Activated T-helper 2 cell treated with anti-CD3 and anti-CD28 coated beads, Interferon-gamma antibody, Interleukin-2, Interleukin-4, amounts not matched to agents 10 μg/mL and 5 μg/mL and 100 μg/mL, durations not matched to agents 14 hours and 24 hours and 36 hours (primary cell): ENCODE results near the gene NUBP2. TPM values are rescaled to one million over a fixed set of nuclear protein-coding genes. Genes with fewer than 3 reads are reported as not detected.
A peak's percentile ranks its signal among the peaks of the same experiment; 100 is the strongest.

Experiments used
- DNase-seq: peaks from one replicate; pipeline ENCODE4 v3.0.0; 2021; ENCODE audit warnings: low spot score
- H3K27ac Mint-ChIP-seq: one replicate; pipeline ENCODE4 v1.8.0; 2021; ENCODE audit warnings: mixed read lengths
- H3K27me3 Mint-ChIP-seq: one replicate; pipeline ENCODE4 v1.8.0; 2021; ENCODE audit warnings: low read depth, mixed read lengths
- H3K36me3 Mint-ChIP-seq: one replicate; pipeline ENCODE4 v1.8.0; 2021; ENCODE audit warnings: low read depth, mixed read lengths
- H3K4me1 Mint-ChIP-seq: one replicate; pipeline ENCODE4 v1.8.0; 2021; ENCODE audit warnings: low read depth, mixed read lengths
- H3K4me3 Mint-ChIP-seq: one replicate; pipeline ENCODE4 v1.8.0; 2021; ENCODE audit warnings: low read depth, mild to moderate bottlenecking, moderate library complexity, mixed read lengths
- H3K9me3 Mint-ChIP-seq: one replicate; pipeline ENCODE4 v1.8.0; 2021; ENCODE audit warnings: mixed read lengths
- intact Hi-C: fragments of 100-400 bp; cut with micrococcal nuclease; formaldehyde crosslinking; loops from one replicate; pipeline ENCODE4 v1.15.1; 2023
- total RNA-seq: library from RNA; stranded (reverse); gene quantifications from 2 replicates; pipeline ENCODE4 v1.2.3, GENCODE V29; 2022

The NUBP2 gene
- total RNA-seq, 1 donor from 2014 or later = 64.5 TPM

DNA sequence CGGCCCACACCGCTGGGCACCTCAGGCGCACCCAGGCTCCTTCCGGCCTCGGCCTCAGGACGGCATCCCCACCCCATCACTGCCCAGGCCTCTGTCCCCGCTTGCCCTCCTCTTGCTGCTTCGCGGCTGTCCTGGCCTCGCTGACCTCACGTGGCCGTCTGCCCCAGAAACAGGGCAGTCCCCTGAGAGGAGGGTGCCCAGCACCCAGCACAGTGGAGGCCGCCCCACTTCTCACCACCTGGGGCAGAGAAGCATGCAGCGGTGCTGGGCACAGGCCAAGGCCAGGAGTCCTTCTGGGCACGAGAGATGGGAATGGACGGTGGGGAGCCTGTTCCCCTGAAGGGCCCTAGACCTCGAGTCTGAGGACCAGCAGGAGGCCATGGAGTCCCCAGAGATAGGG lies 35.0 kb downstream of the NUBP2 start:
- DNase-seq = no peak
- H3K9me3 Mint-ChIP-seq = no peaks in the 10 kb centered on the region
- H3K4me1 Mint-ChIP-seq = peaks cover 2% of the 10 kb centered on the region
- no peak overlapping the region for H3K27ac Mint-ChIP-seq
- H3K36me3 Mint-ChIP-seq = peaks cover 18% of the 10 kb centered on the region
- H3K4me3 Mint-ChIP-seq = no peak overlapping the region
- H3K27me3 Mint-ChIP-seq = no peaks in the 10 kb centered on the region
- intact Hi-C loops = no loop called here

DNA sequence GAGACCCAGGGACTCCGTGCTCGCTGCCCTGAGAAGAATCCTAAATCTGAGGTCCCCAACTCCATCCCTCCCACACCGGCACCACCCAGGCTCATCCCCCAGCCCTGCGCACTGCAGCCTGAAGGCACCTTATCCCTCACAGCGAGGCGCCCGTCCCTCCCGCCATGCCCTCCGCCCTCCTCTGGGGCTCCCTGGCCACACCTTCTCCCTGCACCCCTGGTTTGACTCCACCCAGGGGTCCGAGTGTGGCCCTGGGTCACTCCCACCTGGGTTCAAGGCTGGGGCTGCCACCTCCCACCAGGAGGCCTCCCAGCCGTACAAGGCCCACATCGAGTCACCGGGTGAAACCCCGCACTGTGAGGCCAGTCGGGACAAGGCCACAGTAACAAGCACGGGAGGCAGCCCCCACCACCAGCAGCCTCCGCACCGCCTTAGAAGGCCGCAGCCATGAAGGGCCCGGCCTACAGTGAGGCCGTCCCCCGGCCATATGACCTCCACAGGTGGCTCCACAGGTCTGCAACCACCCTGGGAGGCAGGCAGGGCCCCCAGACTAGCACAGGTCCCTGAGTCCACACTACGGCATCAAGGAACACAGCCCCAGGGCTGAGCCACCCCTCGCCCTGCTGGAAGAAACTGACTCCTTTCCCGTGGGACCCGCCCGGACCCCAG lies 35.6 kb downstream of the NUBP2 start:
- Mint-ChIP-seq H3K36me3 (peaks cover 15% of the 10 kb centered on the region), H3K27me3 (no peaks in the 10 kb centered on the region), H3K27ac (no peak overlapping the region), H3K4me1 (peaks cover under 1% of the 10 kb centered on the region), H3K4me3 (no peak overlapping the region), H3K9me3 (no peaks in the 10 kb centered on the region)
- intact Hi-C loops = no loop called here
- no peak for DNase-seq

DNA sequence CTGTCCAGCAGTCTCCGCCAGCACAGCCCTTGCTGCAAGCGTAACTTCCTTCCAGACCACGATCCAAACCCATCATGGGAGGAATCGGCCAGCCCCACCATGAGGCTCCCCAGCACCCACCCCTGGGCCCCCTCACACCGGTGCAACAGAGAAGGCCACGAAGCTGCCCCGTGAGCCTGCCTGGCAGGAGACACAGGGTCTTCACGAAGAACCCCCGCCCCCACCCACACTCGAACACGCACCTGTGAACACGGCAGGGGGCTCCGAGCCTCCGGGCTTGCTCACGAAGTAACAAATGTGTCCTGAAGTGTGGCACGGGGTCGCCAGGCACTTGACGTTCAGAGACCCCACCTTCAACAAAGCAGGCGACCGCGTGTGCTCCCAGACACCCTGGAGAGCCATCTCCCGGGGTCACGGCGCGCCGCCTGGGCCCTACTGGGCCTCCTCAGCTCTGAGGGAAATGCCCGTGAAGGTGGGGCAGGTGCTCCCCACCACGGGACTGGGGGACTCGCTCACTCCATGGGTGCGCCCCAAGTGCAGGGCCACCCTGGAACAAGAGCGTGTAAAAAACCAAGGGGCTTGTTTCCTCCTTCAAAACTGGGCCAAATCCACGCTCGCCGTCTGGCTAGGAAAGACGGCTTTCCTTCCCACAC lies 36.2 kb downstream of the NUBP2 start:
- DNase-seq = no peak
- no peak overlapping the region for H3K4me3 Mint-ChIP-seq
- H3K27ac Mint-ChIP-seq = no peak overlapping the region
- peaks cover 3% of the 10 kb centered on the region for H3K4me1 Mint-ChIP-seq
- H3K27me3 Mint-ChIP-seq = no peaks in the 10 kb centered on the region
- intact Hi-C loops = no loop called here
- no peaks in the 10 kb centered on the region for H3K9me3 Mint-ChIP-seq
- H3K36me3 Mint-ChIP-seq = peaks cover 10% of the 10 kb centered on the region

DNA sequence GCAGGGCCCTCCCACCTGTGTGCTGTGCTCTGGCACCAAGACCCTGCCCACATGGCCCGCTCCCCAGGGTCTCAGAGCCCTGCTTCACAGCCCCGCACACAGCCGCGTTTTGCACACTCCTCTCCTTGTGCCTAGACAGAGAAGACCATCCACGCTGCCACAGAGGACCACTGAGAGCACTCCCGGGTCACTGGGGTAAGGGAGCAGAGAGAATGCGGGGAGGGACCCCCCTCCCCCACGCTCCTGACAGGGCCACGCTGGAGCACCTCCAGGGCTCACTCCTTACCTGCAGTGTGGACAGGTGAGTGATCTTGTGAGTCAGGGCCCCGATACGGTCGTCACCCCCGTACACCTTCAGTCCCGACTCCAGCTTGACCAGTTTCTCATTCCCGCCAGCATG lies 36.9 kb downstream of the NUBP2 start:
- H3K27me3 Mint-ChIP-seq = no peaks in the 10 kb centered on the region
- H3K4me3 Mint-ChIP-seq = no peak overlapping the region
- no peak overlapping the region for H3K27ac Mint-ChIP-seq
- intact Hi-C loops = no loop called here
- DNase-seq = no peak
- H3K4me1 Mint-ChIP-seq = peaks cover 7% of the 10 kb centered on the region
- no peaks in the 10 kb centered on the region for H3K9me3 Mint-ChIP-seq
- H3K36me3 Mint-ChIP-seq = peaks cover 10% of the 10 kb centered on the region

- H3K27ac Mint-ChIP-seq = no peak overlapping the region
Measured at GRCh38 chr16:1820096-1820945, 37.6 kb downstream of the NUBP2 start.

GRCh38 chr16:1820946-1821290 lies 38.2 kb downstream of the NUBP2 start:
- H3K9me3 Mint-ChIP-seq = no peaks in the 10 kb centered on the region
- H3K4me1 Mint-ChIP-seq = peaks cover 10% of the 10 kb centered on the region
- H3K27ac Mint-ChIP-seq = no peak overlapping the region
- intact Hi-C loops = no loop called here
- no peaks in the 10 kb centered on the region for H3K27me3 Mint-ChIP-seq
- H3K4me3 Mint-ChIP-seq = no peak overlapping the region
- no peak for DNase-seq
- no peaks in the 10 kb centered on the region for H3K36me3 Mint-ChIP-seq

More at GRCh38 chr16:1820096-1820945, 37.6 kb downstream of the NUBP2 start:
- Mint-ChIP-seq H3K36me3 (peaks cover 4% of the 10 kb centered on the region), H3K4me1 (peaks cover 10% of the 10 kb centered on the region), H3K9me3 (no peaks in the 10 kb centered on the region), H3K27me3 (no peaks in the 10 kb centered on the region), H3K4me3 (no peak overlapping the region)
- intact Hi-C loops = no loop called here
- DNase-seq = no peak

DNA sequence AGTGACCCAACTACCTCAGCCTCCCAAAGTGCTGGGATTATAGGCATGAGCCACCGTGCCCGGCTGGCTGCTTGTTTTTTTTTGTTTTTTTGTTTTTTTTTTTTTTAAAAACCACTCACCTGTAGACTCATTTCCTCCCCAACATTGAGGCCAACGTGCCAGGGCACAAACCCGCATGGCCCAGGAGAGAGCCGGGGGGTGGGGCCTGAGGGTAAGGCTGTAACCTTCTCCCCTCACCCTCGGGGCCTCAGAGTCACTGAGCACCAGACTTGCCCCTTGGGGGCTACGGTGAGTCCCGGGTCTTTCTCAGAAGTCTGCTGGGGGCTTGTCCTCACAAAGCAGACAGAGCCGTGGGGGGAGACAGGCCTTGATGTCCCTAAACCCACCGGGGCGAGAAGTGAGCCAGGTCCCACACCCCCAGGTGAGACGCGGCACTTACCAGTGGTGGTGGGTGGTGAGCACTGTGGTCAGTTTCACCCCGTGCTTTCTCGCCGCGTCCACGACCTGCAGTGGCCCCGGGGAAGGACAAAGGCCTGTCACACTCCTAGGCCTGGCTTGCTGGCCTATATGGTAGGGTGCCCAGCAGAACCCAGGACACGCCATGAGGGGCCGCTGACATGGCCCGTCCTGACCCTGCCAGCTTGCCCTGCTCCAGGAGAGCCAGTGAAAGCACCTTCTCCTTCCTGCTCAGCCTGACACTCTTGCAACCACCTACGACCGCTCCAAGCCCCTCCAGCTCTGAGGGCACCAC lies 39.3 kb downstream of the NUBP2 start:
- Mint-ChIP-seq H3K9me3 (no peaks in the 10 kb centered on the region), H3K27ac (no peak overlapping the region)
- intact Hi-C loops = no loop called here

GRCh38 chr16:1822801-1823200 lies 40.0 kb downstream of the NUBP2 start:
- DNase-seq = no peak
- Mint-ChIP-seq H3K27ac (no peak overlapping the region), H3K9me3 (no peaks in the 10 kb centered on the region), H3K36me3 (no peaks in the 10 kb centered on the region), H3K27me3 (no peaks in the 10 kb centered on the region), H3K4me3 (no peak overlapping the region), H3K4me1 (peaks cover 14% of the 10 kb centered on the region)
- intact Hi-C loops = no loop called here

More for the DNA sequence above, 39.3 kb downstream of the NUBP2 start:
- H3K4me1 Mint-ChIP-seq = peaks cover 10% of the 10 kb centered on the region
- no peaks in the 10 kb centered on the region for H3K27me3 Mint-ChIP-seq
- no peaks in the 10 kb centered on the region for H3K36me3 Mint-ChIP-seq
- H3K4me3 Mint-ChIP-seq = no peak overlapping the region
- no peak for DNase-seq

DNA sequence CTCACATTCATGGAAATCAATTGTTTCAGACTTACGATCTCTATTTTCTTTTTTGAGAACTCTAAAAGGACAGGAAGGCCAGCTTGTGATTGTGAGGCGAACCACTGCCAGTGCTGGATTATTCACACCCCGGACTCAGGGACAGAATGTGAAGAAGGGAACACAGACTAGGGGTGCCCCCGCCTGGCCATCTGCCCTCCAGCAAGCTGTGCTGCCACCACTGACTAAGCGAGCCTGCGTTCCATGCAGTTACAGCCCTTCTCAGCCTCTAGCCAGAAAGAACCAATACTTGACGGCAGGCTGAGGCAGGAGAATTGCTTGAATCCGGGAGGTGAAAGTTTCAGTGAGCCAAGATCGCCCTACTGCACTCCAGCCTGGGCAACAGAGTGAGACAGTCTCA lies 41.1 kb downstream of the NUBP2 start:
- Mint-ChIP-seq H3K9me3 (no peaks in the 10 kb centered on the region), H3K4me3 (peak overlapping the region; percentile 21), H3K36me3 (no peaks in the 10 kb centered on the region), H3K27me3 (no peaks in the 10 kb centered on the region), H3K27ac (no peak overlapping the region), H3K4me1 (peaks cover 19% of the 10 kb centered on the region)
- DNase-seq = no peak
- intact Hi-C loops = no loop called here

- intact Hi-C loops = no loop called here
- Mint-ChIP-seq H3K4me1 (peaks cover 24% of the 10 kb centered on the region), H3K27ac (peak overlapping the region; percentile 85)
Measured at GRCh38 chr16:1825381-1825863, 42.7 kb downstream of the NUBP2 start.

GRCh38 chr16:1825864-1826690 lies 43.3 kb downstream of the NUBP2 start:
- H3K4me3 Mint-ChIP-seq = peak overlapping the region; percentile 80
- H3K27ac Mint-ChIP-seq = peak overlapping the region; percentile 85
- intact Hi-C loops = loop anchor here (2.0 kb wide), 2 partner anchors 43 to 53 kb away; partner anchors contain the start of genes EME2, MRPS34, NUBP2 and SPSB3
- H3K9me3 Mint-ChIP-seq = no peaks in the 10 kb centered on the region
- no peaks in the 10 kb centered on the region for H3K27me3 Mint-ChIP-seq
- no peaks in the 10 kb centered on the region for H3K36me3 Mint-ChIP-seq
- H3K4me1 Mint-ChIP-seq = peaks cover 24% of the 10 kb centered on the region
- DNase-seq = peak; percentile 30

More at GRCh38 chr16:1825381-1825863, 42.7 kb downstream of the NUBP2 start:
- H3K36me3 Mint-ChIP-seq = no peaks in the 10 kb centered on the region
- no peaks in the 10 kb centered on the region for H3K27me3 Mint-ChIP-seq
- H3K9me3 Mint-ChIP-seq = no peaks in the 10 kb centered on the region
- DNase-seq = no peak
- H3K4me3 Mint-ChIP-seq = peak overlapping the region; percentile 80
